SW 1271 (cell line): Measurements from ENCODE around the gene INSC.

Experiments used
- DNase-seq, 2 experiments: peaks; one replicate each; lab custom pipeline; 2025; lab: John Stamatoyannopoulos, UW

Gene INSC

GRCh38 chr11:15146271-15147003 is 31.7 kb downstream of the INSC start:
- DNase-seq, result no peak

GRCh38 chr11:15148169-15148568 is 33.4 kb downstream of the INSC start:
- no peak for DNase-seq

GRCh38 chr11:15149050-15149449 is 34.3 kb downstream of the INSC start:
- DNase-seq, result no peak

GRCh38 chr11:15150507-15150906 is 35.8 kb downstream of the INSC start:
- DNase-seq, result no peak

- DNase-seq, result no peak
These were observed 38.5 kb downstream of the INSC start for GRCh38 chr11:15153231-15153630.

GRCh38 chr11:15157181-15157580 is 42.5 kb downstream of the INSC start:
- DNase-seq, result no peak

- no peak for DNase-seq
These were observed 42.9 kb downstream of the INSC start for GRCh38 chr11:15157606-15158137.

GRCh38 chr11:15158351-15159015 is 43.8 kb downstream of the INSC start:
- no peak for DNase-seq

- DNase-seq, result peak in 1 of 2 experiments; percentile 11
These were observed 44.4 kb downstream of the INSC start for GRCh38 chr11:15159085-15159484.

- DNase-seq, result no peak
These were observed 47.1 kb downstream of the INSC start for GRCh38 chr11:15161790-15162189.

- DNase-seq, result no peak
These were observed 48.4 kb downstream of the INSC start for GRCh38 chr11:15163136-15163535.

GRCh38 chr11:15166204-15166603 is 51.5 kb downstream of the INSC start:
- DNase-seq, result no peak

- no peak for DNase-seq
These were observed 55.3 kb downstream of the INSC start for GRCh38 chr11:15169815-15170551.

GRCh38 chr11:15170698-15171097 is 56.0 kb downstream of the INSC start:
- no peak for DNase-seq

GRCh38 chr11:15171956-15172355 is 57.2 kb downstream of the INSC start:
- DNase-seq, result no peak

GRCh38 chr11:15175831-15176230 is 61.1 kb downstream of the INSC start:
- DNase-seq, result no peak

- DNase-seq, result no peak
These were observed 62.0 kb downstream of the INSC start for GRCh38 chr11:15176646-15177163.

GRCh38 chr11:15177491-15177890 is 62.8 kb downstream of the INSC start:
- no peak for DNase-seq

GRCh38 chr11:15178214-15178613 is 63.5 kb downstream of the INSC start:
- DNase-seq, result no peak

GRCh38 chr11:15179167-15179566 is 64.4 kb downstream of the INSC start:
- no peak for DNase-seq

GRCh38 chr11:15180212-15180792 is 65.6 kb downstream of the INSC start:
- DNase-seq, result no peak

- DNase-seq, result no peak
These were observed 67.6 kb downstream of the INSC start for GRCh38 chr11:15182372-15182771.
